Activated T-helper 17 cell treated with anti-CD3 and anti-CD28 coated beads, Interleukin-2, amount 50 U/mL, for 72 hours (primary cell): Measurements from ENCODE around the gene ZNF317. TPM values are rescaled to one million over a fixed set of nuclear protein-coding genes. Genes with fewer than 3 reads are reported as not detected.

Source experiments
- ATAC-seq: fragments of 150-1000 bp; cut with Tn5 transposase; replicated peaks from 2 replicates; pipeline ENCODE4 v1.10.0; 2021; ENCODE audit warnings: mild to moderate bottlenecking, moderate library complexity
- H3K27ac Mint-ChIP-seq: one replicate; pipeline ENCODE4 v1.8.0; 2022; ENCODE audit warnings: mixed read lengths
- H3K27me3 Mint-ChIP-seq: one replicate; pipeline ENCODE4 v1.8.0; 2022; ENCODE audit warnings: mixed read lengths
- H3K36me3 Mint-ChIP-seq: one replicate; pipeline ENCODE4 v1.8.0; 2022; ENCODE audit warnings: low read depth, mild to moderate bottlenecking, mixed read lengths
- H3K4me1 Mint-ChIP-seq: one replicate; pipeline ENCODE4 v1.8.0; 2022; ENCODE audit warnings: mixed read lengths
- H3K4me3 Mint-ChIP-seq: one replicate; pipeline ENCODE4 v1.8.0; 2022; ENCODE audit warnings: mild to moderate bottlenecking, mixed read lengths
- H3K9me3 Mint-ChIP-seq: one replicate; pipeline ENCODE4 v1.8.0; 2022; ENCODE audit warnings: mixed read lengths
- total RNA-seq, 2 donors: library from RNA; stranded (reverse); gene quantifications; one replicate each; pipeline ENCODE4 v1.2.3, GENCODE V29; 2022

ZNF317 gene
- total RNA-seq, 2 donors from 2014 or later: 37.7 to 49.1 TPM

DNA sequence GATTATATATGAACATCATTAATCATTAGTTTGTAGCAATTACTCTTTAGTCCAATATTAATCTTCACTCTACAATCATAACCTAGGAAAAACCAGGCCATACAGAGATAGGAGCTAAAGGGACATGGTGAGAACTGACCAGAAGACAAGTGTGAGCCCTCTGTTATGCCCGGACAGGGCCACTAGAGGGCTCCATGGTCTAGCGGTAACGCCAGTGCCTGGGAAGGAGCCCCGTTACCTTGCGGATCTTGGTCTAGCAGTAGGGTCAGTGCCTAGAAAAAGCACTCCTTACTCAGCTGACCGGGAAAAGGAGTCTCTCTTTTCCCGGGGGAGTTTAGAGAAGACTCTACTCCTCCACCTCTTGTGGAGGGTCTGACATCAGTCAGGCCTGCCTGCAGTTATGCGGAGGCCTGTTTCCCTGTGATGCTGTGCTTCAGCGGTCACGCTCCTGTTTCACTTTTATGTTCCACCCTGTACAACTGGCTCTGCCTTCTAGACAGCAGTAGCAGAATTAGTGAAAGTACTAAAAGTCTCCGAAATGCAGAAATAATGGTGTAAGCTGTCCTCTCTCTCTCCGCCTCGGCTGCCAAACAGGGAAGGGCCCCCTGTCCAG is 65.4 kb downstream of the ZNF317 start:
- Mint-ChIP-seq H3K27me3 (peaks cover 8% of the 10 kb centered on the region), H3K4me3 (peak overlapping the region; percentile 44), H3K4me1 (no peaks in the 10 kb centered on the region), H3K27ac (no peak overlapping the region), H3K9me3 (no peaks in the 10 kb centered on the region), H3K36me3 (no peaks in the 10 kb centered on the region)
- ATAC-seq: peak; percentile 62

Other genes with a start within 250 kb of the ZNF317 start
- gene MUC16, start 130.0 kb upstream of the ZNF317 start, total RNA-seq: under 1 TPM; 0.02 to 0.21 TPM
- gene OR1M1, start 53.3 kb upstream of the ZNF317 start, total RNA-seq: not detected
- gene OR7G2, start 32.9 kb upstream of the ZNF317 start, total RNA-seq: not detected
- not detected for gene OR7G1, start 24.6 kb upstream of the ZNF317 start, total RNA-seq
- not detected for gene OR7G3, start 13.4 kb upstream of the ZNF317 start, total RNA-seq
- gene OR7D2, start 38.6 kb downstream of the ZNF317 start, total RNA-seq: under 1 TPM in 1 of 2 donors, not detected in 1; 0.11 TPM
- gene OR7D4, start 79.2 kb downstream of the ZNF317 start, total RNA-seq: not detected
- not detected for gene OR7E24, start 110.5 kb downstream of the ZNF317 start, total RNA-seq
- gene ZNF699, start 169.4 kb downstream of the ZNF317 start, total RNA-seq: 1 to 10 TPM; 3.7 to 8.7 TPM
- 10 to 100 TPM in 1 of 2 donors, 1 to 10 TPM in 1; 3.9 to 14.3 TPM for gene ZNF559, start 183.8 kb downstream of the ZNF317 start, total RNA-seq
- 1 to 10 TPM in 1 of 2 donors, under 1 TPM in 1; 0.35 to 1.8 TPM for gene ZNF177, start 222.6 kb downstream of the ZNF317 start, total RNA-seq